Measurements from ENCODE around the gene ADGRG4.

Gene ADGRG4

GRCh38 chrX:136306182-136306581, 5.4 kb downstream of the ADGRG4 start:
- DNase-seq: no peak

GRCh38 chrX:136307471-136307870, 6.7 kb downstream of the ADGRG4 start:
- DNase-seq: no peak

DNA sequence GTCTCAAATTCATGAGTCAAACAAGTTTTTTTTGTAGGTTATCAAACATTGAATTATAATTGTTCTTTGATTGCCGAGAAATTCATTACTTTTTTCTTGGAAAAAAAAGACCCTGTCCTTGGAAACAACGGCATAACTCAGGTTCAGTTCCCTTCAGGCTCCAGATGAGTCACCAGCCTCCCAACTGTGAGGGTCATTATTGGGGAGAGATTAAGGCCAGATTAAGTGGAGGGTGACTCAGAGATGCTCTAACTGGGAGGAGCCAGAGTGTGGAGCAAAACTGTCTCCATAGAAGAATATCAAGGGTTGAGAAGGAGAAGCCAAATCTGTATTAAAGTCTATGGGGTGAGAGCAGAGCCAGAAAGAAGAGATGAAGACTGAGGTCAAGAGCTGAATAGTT, 9.6 kb downstream of the ADGRG4 start:
- DNase-seq: no peak

DNA sequence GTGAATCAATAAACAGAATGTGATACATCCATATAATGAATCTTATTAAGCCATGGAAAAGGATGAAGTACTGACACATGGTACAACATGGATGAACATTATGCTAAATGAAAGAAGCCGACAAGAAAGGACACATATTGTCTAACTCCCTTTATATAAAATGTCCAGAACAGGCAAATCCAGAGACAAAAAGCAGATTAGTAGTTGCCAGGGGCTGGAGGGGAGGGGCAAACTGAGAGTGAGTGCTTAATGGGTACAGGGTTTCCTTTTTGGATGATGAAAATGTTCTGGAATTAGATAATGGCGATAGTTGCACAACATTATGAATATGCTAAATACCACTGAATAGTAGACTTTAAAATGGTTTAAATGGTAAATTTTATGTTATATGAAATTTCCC, 17.4 kb downstream of the ADGRG4 start:
- no peak for DNase-seq

DNA sequence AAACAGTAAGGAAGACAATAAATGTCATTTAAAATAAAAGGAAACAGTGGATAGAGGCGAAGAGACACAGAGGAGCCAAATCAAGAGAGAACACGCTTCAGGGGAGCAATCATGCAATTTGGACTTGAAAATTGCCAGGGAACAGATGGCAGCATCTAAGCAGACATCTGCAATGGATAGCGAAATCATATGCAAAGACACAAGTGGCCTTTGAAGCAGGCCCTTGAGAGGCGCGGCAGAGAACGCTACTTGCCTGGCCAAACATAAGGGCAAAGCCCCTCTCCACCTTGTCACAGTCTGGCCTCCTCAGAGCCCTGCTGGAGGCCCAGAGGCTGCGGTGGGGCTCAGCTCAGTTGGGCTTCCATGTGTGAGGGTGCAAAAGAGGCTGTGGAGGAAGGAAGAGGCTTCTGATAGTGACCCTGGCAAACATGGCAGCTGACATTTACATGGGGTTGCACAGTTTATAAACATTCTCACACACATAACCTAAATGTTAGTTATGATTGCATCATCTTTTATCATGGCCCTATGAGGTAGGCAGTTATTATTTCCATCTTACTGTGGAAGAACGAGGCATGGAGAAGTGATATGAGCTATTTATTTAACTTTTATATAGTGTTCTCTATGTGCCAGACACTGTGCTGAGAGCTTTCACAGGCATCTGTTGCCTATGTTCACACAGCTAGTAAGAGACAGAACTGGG, 18.3 kb downstream of the ADGRG4 start:
- no peak for DNase-seq

DNA sequence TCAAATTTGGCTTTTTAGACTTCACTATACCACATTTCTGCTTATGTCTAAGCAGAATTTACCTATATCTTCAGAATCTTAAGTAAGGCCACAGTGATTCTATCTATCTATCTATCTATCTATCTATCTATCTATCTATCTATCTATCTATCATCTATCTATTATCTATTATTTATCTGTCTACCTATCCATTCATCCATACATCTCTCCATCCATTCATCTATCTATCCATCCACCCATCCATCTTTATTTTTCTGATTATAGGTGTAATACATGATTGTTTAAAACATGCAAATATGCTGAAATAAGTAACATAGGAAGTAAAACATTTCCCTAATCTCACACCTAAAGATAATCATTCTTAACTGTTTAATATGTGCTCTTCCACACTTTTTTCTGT, 18.8 kb downstream of the ADGRG4 start:
- DNase-seq: no peak

DNA sequence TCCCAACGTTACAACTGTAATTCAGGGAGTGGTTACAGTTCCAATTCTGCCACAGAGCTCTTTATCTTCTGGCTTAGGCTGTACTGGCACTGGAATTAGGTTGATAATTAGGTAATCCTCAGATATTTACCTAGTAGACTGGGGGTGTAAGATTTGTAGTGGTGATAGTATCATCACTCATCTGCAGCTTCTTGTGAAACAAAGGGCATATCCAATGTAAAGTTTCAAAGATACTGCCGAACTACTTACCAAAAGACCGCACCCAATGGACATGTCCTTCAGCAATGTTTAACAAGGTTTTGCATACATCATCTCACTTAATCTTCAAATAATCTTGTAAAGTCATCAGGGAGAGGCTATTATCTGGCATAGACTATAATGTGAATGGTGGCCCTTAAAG, 20.8 kb downstream of the ADGRG4 start:
- DNase-seq: no peak

GRCh38 chrX:136322064-136322463, 21.3 kb downstream of the ADGRG4 start:
- no peak for DNase-seq

DNA sequence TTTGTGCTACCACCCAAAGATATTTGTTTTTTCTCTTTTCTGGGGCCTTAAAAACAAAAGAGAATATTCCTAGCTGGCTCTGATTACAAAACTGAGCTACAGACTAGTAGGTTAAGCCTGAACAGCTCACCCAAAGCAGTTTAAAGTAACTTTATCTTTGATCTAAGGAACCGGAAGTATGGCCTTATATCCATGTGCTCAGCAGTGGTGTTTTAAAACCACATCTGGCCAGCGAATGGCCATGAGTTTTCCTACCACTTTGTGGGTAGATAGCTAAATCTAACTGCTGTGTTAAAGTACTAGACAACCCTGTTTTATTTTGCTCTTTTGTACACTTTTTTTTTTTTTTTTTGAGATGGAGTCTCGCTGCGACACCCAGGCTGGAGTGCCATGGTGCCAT, 24.6 kb downstream of the ADGRG4 start:
- no peak for DNase-seq

- no peak for DNase-seq
Measured at GRCh38 chrX:136328933-136329332, 28.2 kb downstream of the ADGRG4 start.

DNA sequence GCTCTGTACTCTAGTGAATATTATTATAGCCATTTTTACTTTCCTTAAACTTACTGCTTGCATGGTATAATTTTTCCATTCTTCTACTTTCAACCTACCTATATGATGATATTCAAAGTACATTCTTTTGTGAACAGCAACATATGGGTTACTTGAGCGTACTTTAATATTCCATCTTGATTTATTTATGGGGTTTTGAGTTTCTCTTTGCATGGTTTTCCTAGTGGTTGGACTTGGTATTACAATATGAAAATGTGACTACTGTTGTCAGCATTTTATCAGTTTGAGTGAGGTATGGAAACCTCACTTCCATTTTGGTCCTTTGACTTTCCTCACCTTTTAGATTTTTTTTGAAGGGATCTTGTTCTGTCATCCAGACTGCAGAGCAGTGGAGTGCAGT, 35.9 kb downstream of the ADGRG4 start:
- DNase-seq: no peak

DNA sequence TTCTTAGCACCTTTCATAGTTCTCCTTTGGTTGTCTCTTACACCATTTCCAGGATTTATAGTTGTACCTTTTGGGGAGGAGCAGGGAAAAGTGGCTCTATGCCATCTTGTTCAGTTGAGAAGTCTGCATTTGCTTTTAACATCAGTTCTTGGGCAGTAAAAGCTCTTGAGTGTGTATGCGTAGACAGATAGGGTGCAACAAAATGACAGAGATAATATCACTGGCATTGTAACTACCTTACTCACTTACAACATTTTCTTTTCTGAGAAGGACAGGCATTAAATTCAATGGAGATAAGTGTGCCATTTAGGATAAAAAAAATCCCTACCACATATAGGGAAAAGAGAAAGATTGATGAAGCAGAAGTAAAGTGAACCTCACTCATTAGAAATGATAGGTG, 38.9 kb downstream of the ADGRG4 start:
- DNase-seq: no peak

DNA sequence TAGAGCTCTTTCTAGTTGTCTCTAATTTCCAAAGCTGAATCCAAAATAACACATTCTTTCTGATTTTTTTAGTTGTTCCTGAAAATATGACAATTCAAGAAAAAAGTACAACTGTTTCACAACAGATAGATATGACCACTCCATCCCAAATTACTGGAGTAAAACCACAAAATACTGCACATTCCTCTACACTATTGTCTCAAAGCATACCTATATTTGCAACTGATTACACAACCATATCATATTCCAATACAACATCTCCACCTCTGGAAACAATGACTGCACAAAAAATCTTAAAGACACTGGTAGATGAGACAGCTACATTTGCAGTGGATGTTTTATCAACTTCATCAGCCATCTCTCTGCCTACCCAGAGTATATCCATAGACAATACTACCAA, 43.6 kb downstream of the ADGRG4 start:
- no peak for DNase-seq

DNA sequence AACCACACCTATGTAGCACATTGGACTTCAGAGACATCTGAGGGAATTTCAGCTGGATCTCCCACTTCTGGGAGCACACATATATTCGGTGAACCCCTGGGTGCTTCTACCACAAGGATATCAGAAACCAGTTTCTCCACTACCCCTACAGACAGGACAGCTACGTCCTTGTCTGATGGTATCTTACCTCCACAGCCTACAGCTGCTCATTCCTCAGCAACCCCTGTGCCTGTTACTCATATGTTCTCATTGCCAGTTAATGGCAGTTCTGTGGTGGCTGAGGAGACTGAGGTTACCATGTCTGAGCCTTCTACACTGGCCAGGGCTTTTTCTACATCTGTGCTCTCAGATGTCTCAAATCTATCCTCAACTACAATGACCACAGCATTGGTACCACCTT, 45.7 kb downstream of the ADGRG4 start:
- no peak for DNase-seq

GRCh38 chrX:136347706-136348105, 46.9 kb downstream of the ADGRG4 start:
- DNase-seq: no peak

DNA sequence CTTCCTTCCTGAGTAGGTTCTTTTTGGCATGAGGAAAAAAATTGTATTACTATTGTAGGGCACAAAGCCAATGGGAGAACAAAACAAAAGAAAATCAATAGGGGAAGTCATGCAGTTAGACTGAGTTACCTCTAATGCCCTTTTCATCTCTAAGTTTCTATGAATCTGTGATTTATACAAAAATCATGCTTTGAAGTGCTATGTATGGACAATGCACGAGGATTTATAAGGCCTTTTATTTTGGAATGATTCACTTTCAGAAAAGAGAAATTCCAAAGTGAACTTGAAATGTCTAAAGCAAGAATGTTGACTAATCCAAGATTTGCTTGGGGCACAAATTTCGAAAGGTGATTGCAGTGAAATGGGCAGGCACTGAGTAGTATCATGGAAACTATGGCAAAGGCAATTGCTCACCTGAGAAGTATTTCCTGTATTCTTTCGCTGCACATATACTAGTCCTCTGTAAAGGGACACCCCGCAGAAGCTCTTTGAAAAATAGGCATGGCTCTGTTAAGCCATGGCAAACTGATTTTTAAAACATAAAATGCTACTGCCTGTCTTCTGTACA, 52.8 kb downstream of the ADGRG4 start:
- no peak for DNase-seq

DNA sequence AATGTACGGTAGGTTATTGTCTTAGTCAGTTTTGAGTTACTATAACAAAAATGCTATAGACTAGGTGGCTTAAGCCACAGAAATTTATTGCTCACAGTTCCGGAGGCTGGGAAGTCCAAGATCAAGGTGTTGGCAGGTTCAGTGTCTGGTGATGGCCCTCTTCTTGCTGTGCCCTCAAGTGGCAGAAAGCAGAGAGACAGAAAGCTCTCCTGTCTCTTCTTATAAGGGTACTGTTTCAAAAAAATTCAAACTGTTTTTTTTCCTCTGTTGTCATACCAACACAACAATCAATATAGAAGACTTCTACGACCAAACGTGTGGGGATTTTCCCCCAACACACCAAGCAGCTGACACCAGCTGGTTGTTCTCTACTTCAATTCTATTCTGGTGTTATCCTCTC, 53.4 kb downstream of the ADGRG4 start:
- no peak for DNase-seq

DNA sequence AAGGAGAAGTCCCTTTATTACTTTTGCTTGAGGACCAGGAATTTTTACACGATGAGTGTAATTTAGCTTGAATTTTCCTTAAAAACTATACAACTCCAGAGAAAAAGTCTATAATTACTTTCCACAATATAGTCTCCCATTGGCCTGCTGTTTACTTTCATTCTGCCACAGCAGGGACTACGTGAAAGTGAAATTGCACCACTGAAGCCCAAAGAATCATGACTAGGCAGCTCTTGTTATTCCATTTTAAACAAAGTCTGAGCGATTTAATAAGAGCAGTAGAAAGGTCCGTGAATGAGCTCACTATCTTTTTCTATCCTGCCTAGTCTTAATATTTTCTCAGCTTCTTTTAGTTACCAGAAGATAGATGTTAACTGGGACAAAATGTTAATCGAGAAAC, 68.6 kb downstream of the ADGRG4 start:
- no peak for DNase-seq

DNA sequence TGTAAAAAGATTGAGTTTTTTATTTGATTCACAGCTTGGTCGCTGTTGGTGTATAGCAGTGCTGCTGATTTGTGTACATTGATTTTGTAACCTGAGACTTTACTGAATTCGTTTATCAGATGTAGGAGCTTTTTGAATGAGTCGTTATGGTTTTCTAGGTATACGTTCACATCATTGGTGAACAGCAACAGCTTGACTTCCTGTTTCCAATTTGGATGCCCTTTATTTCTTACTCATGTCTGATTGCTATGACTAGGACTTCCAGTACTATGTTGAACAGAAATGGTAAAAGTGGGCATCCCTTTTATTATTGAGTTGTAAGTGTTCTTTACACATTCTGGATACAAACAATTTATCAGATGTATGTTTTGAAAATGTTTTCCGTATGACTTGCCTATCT, 76.0 kb downstream of the ADGRG4 start:
- no peak for DNase-seq

DNA sequence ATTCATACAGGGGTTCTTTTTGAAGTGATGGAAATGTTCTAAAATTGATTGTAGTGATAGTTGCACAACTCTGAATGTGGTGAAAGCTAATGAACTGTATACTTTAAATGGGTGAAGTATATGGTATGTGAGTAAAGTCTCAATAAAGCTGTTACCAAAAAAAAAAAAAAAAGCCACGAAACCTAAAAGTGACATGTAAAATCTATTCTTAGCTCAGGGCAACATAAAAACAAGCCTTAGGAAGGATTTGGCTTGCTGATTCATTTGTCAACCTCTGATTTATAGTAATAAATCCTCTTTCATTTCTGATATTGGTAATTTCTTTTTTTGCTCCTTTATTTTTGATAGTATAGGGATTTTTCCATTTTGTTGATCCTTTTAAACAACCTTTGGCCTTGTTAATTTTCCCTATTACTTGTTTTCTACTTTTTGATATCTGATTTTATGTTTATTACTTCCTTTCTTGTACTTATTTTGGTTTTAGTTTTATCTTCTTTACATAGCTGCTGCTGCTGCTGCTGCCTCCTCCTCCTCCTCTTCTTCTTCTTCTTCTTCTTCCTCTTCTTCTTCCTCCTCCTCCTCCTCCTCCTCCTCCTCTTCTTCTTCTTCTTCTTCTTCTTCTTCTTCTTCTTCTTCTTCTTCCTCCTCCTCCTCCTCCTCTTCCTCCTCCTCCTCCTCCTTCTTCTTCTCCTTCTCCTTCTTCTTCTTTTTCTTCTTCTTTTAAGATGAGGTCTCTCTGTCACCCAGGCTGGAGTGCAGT, 79.4 kb downstream of the ADGRG4 start:
- no peak for DNase-seq

DNA sequence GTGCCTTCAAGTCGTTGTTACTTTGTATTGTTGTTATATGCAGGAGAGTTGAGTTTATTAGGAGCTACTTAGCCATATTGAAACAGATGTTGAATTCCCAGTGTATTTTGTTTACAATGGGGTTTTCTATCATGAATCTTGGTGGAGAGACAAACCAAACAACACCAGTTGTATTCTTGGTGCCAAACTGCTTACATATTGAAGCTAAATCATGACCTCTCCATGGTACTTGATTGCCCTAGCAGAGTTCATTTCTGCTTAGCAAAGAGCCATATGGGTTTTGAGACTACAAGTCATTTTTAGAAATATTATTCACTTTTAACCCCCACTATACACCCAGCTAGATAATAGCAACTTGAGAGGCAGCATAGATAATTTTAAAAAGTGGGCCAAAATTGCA, 85.4 kb downstream of the ADGRG4 start:
- DNase-seq: no peak

DNA sequence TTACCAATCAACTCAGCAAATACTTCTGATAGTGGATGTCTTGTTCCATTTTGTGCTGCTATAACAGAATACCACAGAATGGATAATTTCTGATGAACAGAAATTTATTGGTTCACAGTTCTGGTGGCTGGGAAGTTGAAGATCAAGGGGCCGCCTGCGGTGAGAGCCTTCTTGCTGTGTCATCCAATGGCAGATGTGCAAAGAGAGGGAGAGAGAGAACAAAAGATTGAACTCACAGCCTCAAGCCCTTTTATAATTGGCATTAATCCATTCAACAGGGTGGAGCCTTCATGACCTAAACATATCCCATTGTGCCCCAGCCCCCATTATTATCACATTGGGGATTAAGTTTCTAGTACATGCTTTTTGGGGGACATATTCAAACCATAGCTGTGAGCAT, 86.1 kb downstream of the ADGRG4 start:
- DNase-seq: no peak

DNA sequence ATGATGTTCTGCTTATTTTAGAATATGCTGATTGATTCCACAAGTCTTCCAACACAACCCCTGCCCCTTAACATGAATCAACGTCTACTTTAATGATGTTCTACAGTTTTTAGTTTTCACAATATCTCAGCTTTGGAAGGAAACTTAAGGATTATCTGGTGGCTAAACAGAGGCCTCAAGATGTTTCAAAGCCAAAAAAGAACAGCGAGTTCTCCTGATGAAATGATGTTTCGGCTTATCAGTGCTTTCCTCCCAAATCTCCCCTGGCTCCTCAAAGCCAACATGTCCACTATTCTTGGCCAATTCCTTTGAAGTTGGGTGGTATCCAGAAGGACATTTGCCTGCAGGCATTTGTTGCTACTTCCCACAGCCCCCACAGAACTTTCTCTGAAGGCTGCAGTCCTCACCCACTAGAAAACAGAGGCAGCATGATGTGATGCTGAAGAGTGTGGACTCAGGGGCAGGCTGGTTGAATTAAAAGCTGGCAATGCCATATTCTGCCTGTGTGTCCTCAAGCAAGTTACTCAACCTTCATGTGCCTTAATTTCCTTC, 87.3 kb downstream of the ADGRG4 start:
- no peak for DNase-seq

GRCh38 chrX:136390921-136391320, 90.2 kb downstream of the ADGRG4 start:
- no peak for DNase-seq

All from COR-L47 (cell line).